Activated naive CD8-positive, alpha-beta T cell (primary cell): Measurements from ENCODE around the gene QPRT.
"Not testable (repeated sequence)": the region's sequence is repeated elsewhere in the genome, so short reads cannot be mapped to it uniquely, and the experiment has no call there.

Experiments used
- H3K27ac Mint-ChIP-seq: one replicate; pipeline ENCODE4 v1.8.0; 2021; ENCODE audit warnings: mixed read lengths
- H3K27me3 Mint-ChIP-seq: one replicate; pipeline ENCODE4 v1.8.0; 2021; ENCODE audit warnings: mixed read lengths
- H3K36me3 Mint-ChIP-seq: one replicate; pipeline ENCODE4 v1.8.0; 2021; ENCODE audit warnings: mixed read lengths
- H3K4me1 Mint-ChIP-seq: one replicate; pipeline ENCODE4 v1.8.0; 2021; ENCODE audit warnings: low read depth, mixed read lengths
- H3K4me3 Mint-ChIP-seq: one replicate; pipeline ENCODE4 v1.8.0; 2021; ENCODE audit warnings: mild to moderate bottlenecking, mixed read lengths
- H3K9me3 Mint-ChIP-seq: one replicate; pipeline ENCODE4 v1.8.0; 2021; ENCODE audit warnings: low read depth, mixed read lengths

QPRT gene

GRCh38 chr16:29697391-29697790, 18.4 kb downstream of the QPRT start:
- Mint-ChIP-seq H3K4me1 (peaks cover 20% of the 10 kb centered on the region), H3K4me3 (no peak overlapping the region), H3K36me3 (no peaks in the 10 kb centered on the region), H3K27me3 (no peaks in the 10 kb centered on the region), H3K27ac (no peak overlapping the region), H3K9me3 (no peaks in the 10 kb centered on the region)

DNA sequence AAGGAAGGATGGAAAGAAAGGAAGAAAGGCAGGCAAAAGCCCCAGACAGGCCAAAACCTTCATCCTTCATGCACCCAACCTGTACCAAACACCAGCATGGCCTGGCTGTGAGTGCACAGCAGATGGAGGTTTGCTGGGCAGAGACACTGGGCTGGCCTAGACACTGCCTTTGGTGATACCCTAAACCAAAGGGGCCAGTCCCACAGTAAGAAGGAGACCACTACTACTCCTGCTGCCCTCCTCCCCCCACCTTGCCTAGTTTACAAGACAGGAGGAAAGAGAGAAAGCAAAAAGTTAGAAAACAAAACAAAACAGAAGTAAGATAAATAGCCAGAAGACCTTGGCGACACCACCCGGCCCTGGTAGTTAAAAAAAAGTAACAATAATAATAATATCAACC, 19.1 kb downstream of the QPRT start:
- H3K27ac Mint-ChIP-seq: no peak overlapping the region
- no peaks in the 10 kb centered on the region for H3K27me3 Mint-ChIP-seq
- H3K9me3 Mint-ChIP-seq: no peaks in the 10 kb centered on the region
- peaks cover 26% of the 10 kb centered on the region for H3K4me1 Mint-ChIP-seq
- no peaks in the 10 kb centered on the region for H3K36me3 Mint-ChIP-seq
- no peak overlapping the region for H3K4me3 Mint-ChIP-seq

GRCh38 chr16:29698484-29699323, 19.7 kb downstream of the QPRT start:
- no peaks in the 10 kb centered on the region for H3K36me3 Mint-ChIP-seq
- H3K4me3 Mint-ChIP-seq: no peak overlapping the region
- no peak overlapping the region for H3K27ac Mint-ChIP-seq
- H3K27me3 Mint-ChIP-seq: no peaks in the 10 kb centered on the region
- H3K9me3 Mint-ChIP-seq: no peaks in the 10 kb centered on the region
- H3K4me1 Mint-ChIP-seq: peaks cover 28% of the 10 kb centered on the region

- no peaks in the 10 kb centered on the region for H3K36me3 Mint-ChIP-seq
- H3K9me3 Mint-ChIP-seq: no peaks in the 10 kb centered on the region
- H3K27me3 Mint-ChIP-seq: no peaks in the 10 kb centered on the region
- H3K4me1 Mint-ChIP-seq: peaks cover 30% of the 10 kb centered on the region
- H3K27ac Mint-ChIP-seq: no peak overlapping the region
- no peak overlapping the region for H3K4me3 Mint-ChIP-seq
Measured at GRCh38 chr16:29699324-29700219, 20.6 kb downstream of the QPRT start.

GRCh38 chr16:29700253-29700987, 21.4 kb downstream of the QPRT start:
- Mint-ChIP-seq H3K27me3 (no peaks in the 10 kb centered on the region), H3K27ac (peak overlapping the region; percentile 82), H3K4me3 (peak overlapping the region; percentile 74), H3K36me3 (no peaks in the 10 kb centered on the region), H3K9me3 (no peaks in the 10 kb centered on the region), H3K4me1 (peaks cover 32% of the 10 kb centered on the region)

DNA sequence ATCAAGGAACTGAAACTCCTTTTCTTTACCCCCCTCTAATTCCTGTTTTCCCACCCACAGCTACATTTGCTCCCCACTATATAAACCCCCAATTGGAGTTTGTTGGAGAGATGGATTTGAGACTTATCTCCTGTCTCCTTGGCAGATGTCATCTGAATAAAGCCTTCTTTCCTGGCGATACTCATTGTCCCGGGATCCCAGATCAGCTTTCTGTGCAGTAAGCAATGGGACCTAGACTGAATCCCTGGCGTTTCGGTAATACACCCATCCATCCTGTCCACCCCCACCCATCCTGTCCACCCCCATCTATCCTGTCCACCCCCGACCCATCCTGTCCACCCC, 22.2 kb downstream of the QPRT start:
- Mint-ChIP-seq H3K4me3 (peak overlapping the region; percentile 6), H3K36me3 (no peaks in the 10 kb centered on the region), H3K9me3 (no peaks in the 10 kb centered on the region), H3K27me3 (no peaks in the 10 kb centered on the region), H3K27ac (peak overlapping the region; percentile 91), H3K4me1 (peaks cover 32% of the 10 kb centered on the region)

DNA sequence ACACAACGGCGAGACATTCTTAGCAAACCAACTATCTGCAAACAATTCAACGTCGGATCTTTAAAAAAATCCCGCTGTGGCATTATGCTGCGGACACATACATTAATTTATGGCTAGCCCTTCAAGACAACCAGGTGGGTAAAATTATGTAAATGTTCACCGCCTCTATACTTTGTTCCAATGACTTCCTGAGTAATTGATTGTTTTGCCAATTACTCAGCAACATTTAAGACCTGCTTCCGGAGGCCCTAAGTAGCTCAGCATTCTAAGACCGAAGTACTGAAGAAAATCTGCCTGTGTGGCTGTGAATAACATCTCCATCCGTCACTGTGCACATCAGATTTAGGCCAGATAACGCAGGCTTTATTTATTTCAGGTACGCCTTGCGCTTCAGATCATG, 23.3 kb downstream of the QPRT start:
- Mint-ChIP-seq H3K4me3 (peak overlapping the region; percentile 74), H3K27ac (peak overlapping the region; percentile 91), H3K36me3 (no peaks in the 10 kb centered on the region), H3K27me3 (no peaks in the 10 kb centered on the region), H3K4me1 (peaks cover 32% of the 10 kb centered on the region), H3K9me3 (no peaks in the 10 kb centered on the region)

DNA sequence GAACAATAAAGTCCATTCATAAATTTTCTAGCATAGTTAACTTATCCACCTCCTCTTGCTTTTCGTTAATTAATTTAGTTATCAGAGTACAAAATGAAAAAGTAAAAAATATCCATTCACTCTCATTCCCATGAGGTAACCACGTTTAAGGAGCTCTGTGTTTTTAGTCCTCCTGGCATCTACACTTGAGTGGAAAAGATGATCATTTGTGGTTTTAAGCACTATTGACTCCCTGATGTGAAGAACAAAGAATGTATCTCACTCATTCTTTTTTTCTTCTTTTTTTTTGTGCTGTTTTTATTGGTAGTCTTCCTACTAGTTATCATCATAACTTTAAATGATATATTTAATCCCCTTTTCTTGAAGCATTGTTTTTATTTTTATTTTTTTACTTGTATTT, 26.1 kb downstream of the QPRT start:
- peaks cover 37% of the 10 kb centered on the region for H3K4me1 Mint-ChIP-seq
- H3K9me3 Mint-ChIP-seq: no peaks in the 10 kb centered on the region
- no peak overlapping the region for H3K4me3 Mint-ChIP-seq
- no peaks in the 10 kb centered on the region for H3K27me3 Mint-ChIP-seq
- H3K36me3 Mint-ChIP-seq: no peaks in the 10 kb centered on the region
- no peak overlapping the region for H3K27ac Mint-ChIP-seq

GRCh38 chr16:29707160-29707559, 28.2 kb downstream of the QPRT start:
- not testable (repeated sequence) for H3K4me3 Mint-ChIP-seq, H3K36me3 Mint-ChIP-seq, H3K27ac Mint-ChIP-seq, H3K27me3 Mint-ChIP-seq, H3K9me3 Mint-ChIP-seq
- peaks cover 28% of the 10 kb centered on the region for H3K4me1 Mint-ChIP-seq

DNA sequence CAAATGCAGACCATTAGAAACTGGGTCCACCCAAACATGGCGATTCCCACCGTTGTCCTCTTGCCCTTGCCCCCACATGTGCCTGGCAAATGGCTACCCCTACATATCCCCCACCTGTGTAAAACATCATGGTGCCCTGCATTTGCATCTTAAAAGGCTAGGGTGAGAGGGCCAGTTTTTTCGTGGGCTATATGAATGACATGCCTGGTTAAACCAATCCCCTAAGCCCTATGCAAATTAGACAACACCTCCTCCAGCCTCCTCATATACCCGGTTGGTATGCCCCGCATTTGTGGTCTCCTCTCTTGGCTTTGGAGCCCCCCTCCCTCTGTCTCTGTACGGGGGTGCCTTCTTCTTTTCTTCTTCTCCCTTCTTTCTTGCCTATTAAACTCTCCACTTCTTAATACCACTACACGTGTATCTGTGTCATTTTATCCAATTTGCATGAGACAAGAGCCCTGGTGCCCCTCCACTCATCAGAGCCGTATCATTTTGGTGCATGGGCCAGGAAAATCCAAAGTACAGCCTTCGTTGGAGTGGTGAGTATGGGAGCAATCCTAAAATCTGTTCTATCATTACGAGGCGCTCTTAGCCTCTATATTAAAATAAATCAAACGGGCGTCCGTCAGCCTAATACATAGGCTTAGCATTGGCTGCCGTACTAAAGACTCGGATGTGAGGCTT, 30.1 kb downstream of the QPRT start:
- Mint-ChIP-seq H3K9me3 (no peaks in the 10 kb centered on the region), H3K4me3 (no peak overlapping the region), H3K27ac (no peak overlapping the region), H3K36me3 (no peaks in the 10 kb centered on the region), H3K4me1 (peaks cover 17% of the 10 kb centered on the region), H3K27me3 (no peaks in the 10 kb centered on the region)

GRCh38 chr16:29709657-29710056, 30.7 kb downstream of the QPRT start:
- H3K27me3 Mint-ChIP-seq, H3K4me3 Mint-ChIP-seq, H3K9me3 Mint-ChIP-seq, H3K36me3 Mint-ChIP-seq: not testable (repeated sequence)
- peaks cover 15% of the 10 kb centered on the region for H3K4me1 Mint-ChIP-seq
- H3K27ac Mint-ChIP-seq: peak overlapping the region; percentile 41

DNA sequence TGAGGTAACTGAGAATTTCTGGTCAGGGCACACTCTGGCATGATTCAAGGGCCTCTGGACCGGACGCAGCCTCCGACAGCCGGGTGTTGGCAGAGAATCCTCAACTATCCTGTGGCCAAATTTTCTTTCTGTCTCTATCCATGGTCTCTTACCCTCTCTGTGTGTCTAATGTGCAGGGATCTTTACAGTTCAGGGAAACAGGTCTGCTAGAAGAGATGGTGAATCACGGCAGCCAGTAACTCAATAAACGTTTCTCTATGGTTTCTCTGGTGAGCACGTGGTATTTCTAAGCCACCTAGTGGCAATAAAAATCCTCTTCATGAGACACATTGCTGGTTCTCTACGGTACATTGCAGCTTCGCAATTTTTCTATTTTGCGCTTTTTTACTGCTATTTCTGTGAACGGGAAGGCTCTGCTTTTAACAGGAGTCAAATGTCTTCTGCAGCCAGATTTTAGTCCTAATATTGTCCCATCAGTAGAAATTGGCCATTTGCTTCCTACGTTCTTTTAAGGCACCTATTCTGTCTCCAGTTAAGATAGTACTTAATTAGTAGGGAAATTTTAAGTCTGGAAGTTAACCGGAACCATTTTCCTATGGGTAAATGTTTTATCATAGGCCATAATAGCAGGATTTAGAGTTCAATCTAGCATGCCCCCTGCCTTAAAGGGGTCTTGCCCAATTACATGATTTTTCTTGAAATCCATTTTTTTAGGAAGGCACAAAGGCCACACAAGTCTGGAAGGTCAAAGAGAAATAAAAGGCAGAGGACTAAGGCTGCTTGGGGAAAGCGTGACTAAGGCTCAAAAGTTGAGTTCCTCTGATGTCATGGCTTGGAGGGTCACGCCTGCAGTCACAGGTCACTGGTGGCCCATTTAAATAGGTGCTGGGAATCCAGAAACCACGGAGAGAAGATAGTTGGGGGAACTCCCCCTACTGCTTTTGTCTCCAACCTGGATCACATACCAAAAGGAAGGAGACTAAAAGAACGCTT, 31.5 kb downstream of the QPRT start:
- Mint-ChIP-seq H3K27ac (peak overlapping the region; percentile 5), H3K4me3 (no peak overlapping the region), H3K36me3 (no peaks in the 10 kb centered on the region), H3K4me1 (peaks cover 13% of the 10 kb centered on the region), H3K27me3 (no peaks in the 10 kb centered on the region), H3K9me3 (no peaks in the 10 kb centered on the region)

GRCh38 chr16:29712809-29713208, 33.8 kb downstream of the QPRT start:
- Mint-ChIP-seq H3K27ac (no peak overlapping the region), H3K27me3 (no peaks in the 10 kb centered on the region), H3K4me1 (peaks cover 13% of the 10 kb centered on the region), H3K36me3 (no peaks in the 10 kb centered on the region), H3K4me3 (no peak overlapping the region), H3K9me3 (no peaks in the 10 kb centered on the region)

- Mint-ChIP-seq H3K27ac (no peak overlapping the region), H3K36me3 (no peaks in the 10 kb centered on the region)
Measured at GRCh38 chr16:29714396-29714795, 35.4 kb downstream of the QPRT start.

More at GRCh38 chr16:29714396-29714795, 35.4 kb downstream of the QPRT start:
- H3K9me3 Mint-ChIP-seq: no peaks in the 10 kb centered on the region
- H3K4me3 Mint-ChIP-seq: no peak overlapping the region
- peaks cover 13% of the 10 kb centered on the region for H3K4me1 Mint-ChIP-seq
- no peaks in the 10 kb centered on the region for H3K27me3 Mint-ChIP-seq
